Tibial artery (tissue), 4 donors: ENCODE results near the gene SFI1.

Experiments used
- DNase-seq, 2 donors: peaks; one replicate each; pipeline ENCODE4 v3.0.0-alpha.2; 2019
- H3K27ac ChIP-seq, 2 donors: fragments of 200-600 bp; sonication (generic) in 1 of 2; 1 replicate in 1 of 2; 2 replicates in 1 of 2; pipeline ENCODE4 v1.5.1; 2018 to 2019; ENCODE audit warnings: mild to moderate bottlenecking in 1 of 2
- H3K27me3 ChIP-seq, 2 donors: fragments of 200-600 bp; sonication (generic) in 1 of 2; one replicate each; pipeline versions ENCODE4 v1.5.1 to v1.6.0; 2016 to 2019
- H3K36me3 ChIP-seq, 3 donors: fragments of 200-600 bp; sonication (generic) in 2 of 3; one replicate each; pipeline ENCODE4 v1.5.1; 2016 to 2019; ENCODE audit warnings: mild to moderate bottlenecking in 2 of 3
- H3K4me1 ChIP-seq, 4 donors: fragments of 200-600 bp; sonication (generic) in 2 of 4; 1 replicate in 3 of 4; 2 replicates in 1 of 4; pipeline ENCODE4 v1.5.1; 2016 to 2019
- H3K4me3 ChIP-seq, 2 donors: fragments of 200-600 bp; sonication (generic) in 1 of 2; 1 replicate in 1 of 2; 2 replicates in 1 of 2; pipeline ENCODE4 v1.5.1; 2018 to 2019; ENCODE audit warnings: mild to moderate bottlenecking in 2 of 2
- H3K9me3 ChIP-seq, 3 donors: fragments of 200-600 bp; sonication (generic) in 1 of 3; one replicate each; pipeline ENCODE4 v1.5.1; 2016 to 2019
- intact Hi-C: fragments of 100-400 bp; cut with DNase I; formaldehyde crosslinking; loops from one replicate; pipeline ENCODE4 v1.15.0; 2023; ENCODE audit warnings: low total_unique reads
- TF ChIP-seq, protein P1 (sequence below), 2 experiments: fragments of 200-600 bp in 1 of 2; fragments of 450-650 bp in 1 of 2; IDR thresholded peaks; one replicate each; pipeline ENCODE4 v1.5.1; 2017 to 2019; ENCODE audit warnings: antibody characterized with exemption in 2 of 2, mild to moderate bottlenecking in 1 of 2, moderate library complexity in 1 of 2

The SFI1 gene

DNA sequence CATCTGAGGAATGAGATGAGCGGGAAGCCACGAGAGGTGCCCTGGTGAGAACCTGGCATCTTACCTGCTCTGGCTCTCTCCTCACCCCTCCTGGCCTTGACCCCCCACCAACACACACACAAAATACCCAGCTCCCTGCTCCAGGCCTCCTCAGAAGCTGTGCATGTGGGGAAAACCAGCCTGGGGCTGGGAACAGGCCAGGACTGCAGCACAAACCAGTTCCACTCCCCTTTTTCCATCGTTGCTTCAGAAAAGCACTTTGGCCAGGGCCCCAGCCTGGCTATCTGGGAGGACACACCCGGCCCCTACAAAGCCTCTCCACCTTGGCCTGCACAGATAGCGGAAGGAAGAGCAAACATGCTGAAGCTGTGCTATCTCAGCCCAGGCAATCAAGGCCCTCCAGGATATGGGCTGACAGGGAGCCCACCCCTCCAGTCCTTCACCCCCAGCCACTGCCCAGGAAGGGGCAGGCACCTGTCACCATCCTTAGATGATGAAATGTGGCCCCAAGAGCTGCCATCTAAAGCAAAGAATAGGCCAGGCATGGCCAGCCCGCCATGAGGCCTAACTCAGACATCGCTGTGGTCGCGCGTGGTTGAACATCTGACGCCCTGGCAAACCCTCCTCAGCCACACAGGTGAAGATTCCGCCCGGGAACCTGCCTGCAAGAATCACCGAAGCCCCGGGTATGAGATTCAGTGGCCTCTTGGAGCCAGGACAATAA is 130.3 kb downstream of the SFI1 start:
- intact Hi-C loops: no loop called here
- DNase-seq: no peak
- Histone ChIP-seq H3K9me3 (no peaks in the 10 kb centered on the region), H3K4me3 (no peak overlapping the region), H3K4me1 (peaks cover 5 to 56% (median 43%) of the 10 kb centered on the region in 4 donors), H3K27me3 (no peaks in the 10 kb centered on the region), H3K27ac (peak overlapping the region in 1 of 2 donors; percentile 15), H3K36me3 (peaks cover 0 to 26% (median 5%) of the 10 kb centered on the region in 3 donors)
- TF ChIP-seq, protein P1, sequence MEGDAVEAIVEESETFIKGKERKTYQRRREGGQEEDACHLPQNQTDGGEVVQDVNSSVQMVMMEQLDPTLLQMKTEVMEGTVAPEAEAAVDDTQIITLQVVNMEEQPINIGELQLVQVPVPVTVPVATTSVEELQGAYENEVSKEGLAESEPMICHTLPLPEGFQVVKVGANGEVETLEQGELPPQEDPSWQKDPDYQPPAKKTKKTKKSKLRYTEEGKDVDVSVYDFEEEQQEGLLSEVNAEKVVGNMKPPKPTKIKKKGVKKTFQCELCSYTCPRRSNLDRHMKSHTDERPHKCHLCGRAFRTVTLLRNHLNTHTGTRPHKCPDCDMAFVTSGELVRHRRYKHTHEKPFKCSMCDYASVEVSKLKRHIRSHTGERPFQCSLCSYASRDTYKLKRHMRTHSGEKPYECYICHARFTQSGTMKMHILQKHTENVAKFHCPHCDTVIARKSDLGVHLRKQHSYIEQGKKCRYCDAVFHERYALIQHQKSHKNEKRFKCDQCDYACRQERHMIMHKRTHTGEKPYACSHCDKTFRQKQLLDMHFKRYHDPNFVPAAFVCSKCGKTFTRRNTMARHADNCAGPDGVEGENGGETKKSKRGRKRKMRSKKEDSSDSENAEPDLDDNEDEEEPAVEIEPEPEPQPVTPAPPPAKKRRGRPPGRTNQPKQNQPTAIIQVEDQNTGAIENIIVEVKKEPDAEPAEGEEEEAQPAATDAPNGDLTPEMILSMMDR (IDR thresholded peaks at IDR 0.05): no peak

- TF ChIP-seq, protein P1 (IDR thresholded peaks at IDR 0.05): no peak
- H3K9me3 ChIP-seq: no peaks in the 10 kb centered on the region
- peaks cover 0 to 19% (median 0%) of the 10 kb centered on the region in 3 donors for H3K36me3 ChIP-seq
- no peak overlapping the region for H3K4me3 ChIP-seq
- H3K27ac ChIP-seq: no peak overlapping the region
- H3K27me3 ChIP-seq: no peaks in the 10 kb centered on the region
- no peak for DNase-seq
- intact Hi-C loops: no loop called here
- peaks cover 5 to 58% (median 44%) of the 10 kb centered on the region in 4 donors for H3K4me1 ChIP-seq
Measured at GRCh38 chr22:31627223-31627731, 130.9 kb downstream of the SFI1 start.

- TF ChIP-seq, protein P1 (IDR thresholded peaks at IDR 0.05): no peak
- Histone ChIP-seq H3K27me3 (no peaks in the 10 kb centered on the region), H3K9me3 (no peaks in the 10 kb centered on the region), H3K4me1 (peaks cover 5 to 58% (median 44%) of the 10 kb centered on the region in 4 donors), H3K27ac (no peak overlapping the region), H3K36me3 (peaks cover 0 to 8% (median 0%) of the 10 kb centered on the region in 3 donors), H3K4me3 (no peak overlapping the region)
- intact Hi-C loops: no loop called here
- no peak for DNase-seq
Measured at GRCh38 chr22:31628362-31628761, 132.0 kb downstream of the SFI1 start.

GRCh38 chr22:31628969-31629708 is 132.8 kb downstream of the SFI1 start:
- no peak for DNase-seq
- intact Hi-C loops: no loop called here
- Histone ChIP-seq H3K27ac (no peak overlapping the region), H3K4me1 (peaks cover 5 to 57% (median 46%) of the 10 kb centered on the region in 4 donors), H3K36me3 (peaks cover 0 to 4% (median 0%) of the 10 kb centered on the region in 3 donors), H3K27me3 (no peaks in the 10 kb centered on the region), H3K9me3 (no peaks in the 10 kb centered on the region), H3K4me3 (peak overlapping the region; percentile 60 to 94)
- TF ChIP-seq, protein P1 (IDR thresholded peaks at IDR 0.05): no peak

GRCh38 chr22:31629741-31630184 is 133.4 kb downstream of the SFI1 start:
- intact Hi-C loops: loop anchor here (5.0 kb wide), 1 partner anchor 67 kb away; no protein-coding TSS in a partner anchor
- peak overlapping the region; percentile 71 to 87 for H3K27ac ChIP-seq
- peaks cover 0 to 4% (median 0%) of the 10 kb centered on the region in 3 donors for H3K36me3 ChIP-seq
- DNase-seq: no peak
- no peaks in the 10 kb centered on the region for H3K27me3 ChIP-seq
- peak overlapping the region; percentile 60 to 94 for H3K4me3 ChIP-seq
- TF ChIP-seq, protein P1 (IDR thresholded peaks at IDR 0.05): no peak
- no peaks in the 10 kb centered on the region for H3K9me3 ChIP-seq
- H3K4me1 ChIP-seq: peaks cover 5 to 59% (median 46%) of the 10 kb centered on the region in 4 donors
